DOHH2 (cell line): ENCODE measurements around the gene KCP.

ENCODE experiments used
- CTCF ChIP-seq: fragments of 200-600 bp; sonication (generic); IDR thresholded peaks from one replicate; pipeline ENCODE4 v1.5.1; 2014; ENCODE audit warnings: antibody characterized with exemption, mild to moderate bottlenecking, low read depth, low read length; ENCODE audit not compliant: poor library complexity, severe bottlenecking
- EZH2phosphoT487 ChIP-seq: fragments of 200-600 bp; sonication (generic); IDR thresholded peaks from 2 replicates; pipeline ENCODE4 v1.6.1; 2017; ENCODE audit warnings: borderline replicate concordance, mild to moderate bottlenecking, antibody characterized with exemption, low read length, moderate library complexity, mixed read lengths

GRCh38 chr7:128858380-128859231 lies 51.9 kb downstream of the KCP start:
- TF ChIP-seq CTCF (no peak), EZH2phosphoT487 (no peak)
